Fibroblast of the aortic adventitia (primary cell): ENCODE measurements around the gene GK. TPM values are rescaled to one million over a fixed set of nuclear protein-coding genes. Genes with fewer than 3 reads are reported as not detected.
"Not testable (repeated sequence)": the region's sequence is repeated elsewhere in the genome, so short reads cannot be mapped to it uniquely, and the experiment has no call there.

Experiments used
- DNase-seq: peaks from one replicate; pipeline ENCODE4 v3.0.0-alpha.2; 2010; ENCODE audit warnings: low read depth
- H3K4me3 ChIP-seq: 2 replicates; pipeline ENCODE4 v1.5.1; 2011; ENCODE audit warnings: low read depth, mild to moderate bottlenecking, control low read depth, low read length, moderate library complexity
- CTCF ChIP-seq: IDR thresholded peaks from 2 replicates; pipeline ENCODE4 v1.5.1; 2011; ENCODE audit warnings: mild to moderate bottlenecking, low read length, control low read depth, inconsistent platforms; ENCODE audit not compliant: insufficient read depth
- total RNA-seq: library from RNA; depleted of rRNA; stranded (reverse); fragments of >200 nt; gene quantifications from 2 replicates; pipeline ENCODE4 v1.2.3, GENCODE V29; 2012; ENCODE audit warnings: low replicate concordance

Gene GK
- total RNA-seq, 1 donor: 17.7 TPM

- TF ChIP-seq CTCF: no peak
- H3K4me3 ChIP-seq: no peak overlapping the region
Observed at GRCh38 chrX:30665471-30665870, 12.2 kb downstream of the GK start.

GRCh38 chrX:30666094-30666493 is 12.9 kb downstream of the GK start:
- no peak overlapping the region for H3K4me3 ChIP-seq
- DNase-seq: no peak
- TF ChIP-seq CTCF: no peak

More at GRCh38 chrX:30665471-30665870, 12.2 kb downstream of the GK start:
- DNase-seq: peak; percentile 16

- DNase-seq: no peak
- H3K4me3 ChIP-seq: no peak overlapping the region
- TF ChIP-seq CTCF: no peak
Observed at GRCh38 chrX:30668581-30668980, 15.4 kb downstream of the GK start.

GRCh38 chrX:30671189-30671588 is 18.0 kb downstream of the GK start:
- DNase-seq, H3K4me3 ChIP-seq: not testable (repeated sequence)

- TF ChIP-seq CTCF: no peak
- H3K4me3 ChIP-seq: no peak overlapping the region
- no peak for DNase-seq
Observed at GRCh38 chrX:30673127-30673796, 20.0 kb downstream of the GK start.

- no peak for TF ChIP-seq CTCF
- no peak for DNase-seq
- H3K4me3 ChIP-seq: no peak overlapping the region
Observed at GRCh38 chrX:30673884-30674598, 20.8 kb downstream of the GK start.

- H3K4me3 ChIP-seq: no peak overlapping the region
- DNase-seq: no peak
- TF ChIP-seq CTCF: no peak
Observed at GRCh38 chrX:30674799-30675198, 21.6 kb downstream of the GK start.
